ENCODE results near the gene CUTC.
"Not testable (repeated sequence)": the region's sequence is repeated elsewhere in the genome, so short reads cannot be mapped to it uniquely, and the experiment has no call there.

CUTC gene

GRCh38 chr10:99732033-99732842, at the start of gene CUTC, which contains the start of gene COX15:
CUTC (plus strand) TSS chr10:99732234; CDS start chr10:99732349, 115 bp downstream.
COX15 (minus strand) TSS chr10:99732127; CDS start chr10:99732049, 78 bp downstream.
- DNase-seq = peak; percentile 63 to 98 (median 92)

GRCh38 chr10:99682752-99683151, 49.3 kb upstream of the CUTC start:
- no peak for DNase-seq

DNA sequence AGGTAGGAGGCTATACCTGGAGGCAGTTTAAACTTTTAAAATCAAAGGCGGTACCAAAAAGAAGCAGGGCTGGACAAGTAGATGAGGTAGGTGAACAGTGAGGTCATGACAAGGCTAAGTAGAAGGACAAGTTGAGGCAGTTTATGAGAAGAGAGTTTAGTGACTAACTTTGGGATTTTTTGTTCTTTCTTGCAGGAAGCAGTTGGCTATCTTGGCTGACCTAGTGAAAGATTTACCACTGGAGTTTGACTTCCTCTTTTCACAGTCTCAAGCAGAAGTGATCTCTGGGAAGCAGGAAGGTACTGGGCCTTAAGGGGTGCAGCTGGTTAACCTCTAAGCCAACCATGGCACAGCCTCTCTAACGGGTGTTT, 46.5 kb upstream of the CUTC start:
- DNase-seq = peak in 2 of 56 donors; percentile 3 to 4

- no peak for DNase-seq
Observed at GRCh38 chr10:99689461-99689860, 42.6 kb upstream of the CUTC start.

- DNase-seq = no peak
Observed at GRCh38 chr10:99693933-99694583, 38.0 kb upstream of the CUTC start.

DNA sequence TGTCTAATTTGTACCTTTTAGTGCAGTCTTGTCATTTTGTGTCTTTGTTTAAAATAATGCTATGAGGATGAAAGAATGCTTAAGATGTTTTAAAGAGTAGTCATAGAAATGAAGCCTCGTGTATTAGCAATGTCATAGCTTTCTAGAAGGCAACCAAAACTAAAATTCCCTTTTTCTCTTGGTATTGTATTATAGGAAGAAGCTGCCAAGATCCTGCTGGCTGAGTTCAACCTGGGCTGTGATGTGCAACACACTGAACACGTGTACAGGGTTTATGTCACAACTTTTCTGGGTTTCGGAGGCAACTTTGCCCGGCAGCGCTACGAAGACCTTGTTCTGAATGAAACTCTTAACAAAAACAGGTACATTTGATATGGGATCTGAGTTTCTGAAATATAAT, 36.3 kb upstream of the CUTC start:
- DNase-seq = no peak

GRCh38 chr10:99698504-99699080, 33.4 kb upstream of the CUTC start:
- DNase-seq = no peak

DNA sequence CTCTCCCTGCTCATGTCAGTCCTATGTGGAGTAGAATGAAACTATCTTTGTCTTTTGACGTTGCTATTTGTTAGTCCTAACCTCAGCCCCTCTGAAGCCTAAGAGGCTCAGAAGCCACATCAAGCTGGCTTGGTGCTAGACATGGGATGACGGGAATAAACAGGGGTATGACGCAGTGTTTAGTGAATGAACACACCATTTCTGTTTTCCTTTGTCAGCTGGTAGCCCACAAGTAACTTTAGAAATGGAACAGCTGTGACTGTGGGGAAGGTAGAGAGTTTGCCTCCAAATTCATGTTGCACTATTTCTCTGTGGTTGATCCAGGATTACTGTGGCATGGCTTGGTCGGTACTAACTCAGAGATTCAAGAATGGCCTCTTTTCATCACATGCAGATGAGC, 31.4 kb upstream of the CUTC start:
- no peak for DNase-seq

DNA sequence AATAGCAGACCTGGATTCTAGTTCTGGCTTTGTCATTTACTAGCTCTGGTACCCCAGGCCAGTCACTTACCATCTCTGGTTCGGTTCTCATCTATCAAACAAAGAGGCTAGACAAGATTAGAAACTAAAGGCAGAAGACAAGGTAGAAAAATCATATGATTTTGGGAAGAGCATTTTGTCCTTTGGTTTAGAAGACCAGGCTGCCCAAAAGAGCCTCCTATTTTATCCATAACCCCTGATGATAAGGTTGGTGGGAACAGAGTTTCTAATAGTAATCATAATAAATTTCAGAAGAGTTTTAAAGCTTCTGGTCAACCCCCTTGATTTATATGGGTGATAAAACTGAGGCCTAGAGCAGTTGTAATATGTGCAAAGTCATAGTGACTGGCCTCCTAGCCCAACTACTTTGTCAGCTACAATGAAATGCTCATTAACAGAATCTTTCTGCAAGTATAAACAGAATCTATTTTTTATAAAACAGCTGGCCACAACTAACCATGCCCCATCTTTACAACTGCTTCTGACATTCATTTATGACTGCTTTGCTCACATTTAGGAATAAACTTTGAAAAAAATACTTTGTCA, 23.5 kb upstream of the CUTC start:
- no peak for DNase-seq

DNA sequence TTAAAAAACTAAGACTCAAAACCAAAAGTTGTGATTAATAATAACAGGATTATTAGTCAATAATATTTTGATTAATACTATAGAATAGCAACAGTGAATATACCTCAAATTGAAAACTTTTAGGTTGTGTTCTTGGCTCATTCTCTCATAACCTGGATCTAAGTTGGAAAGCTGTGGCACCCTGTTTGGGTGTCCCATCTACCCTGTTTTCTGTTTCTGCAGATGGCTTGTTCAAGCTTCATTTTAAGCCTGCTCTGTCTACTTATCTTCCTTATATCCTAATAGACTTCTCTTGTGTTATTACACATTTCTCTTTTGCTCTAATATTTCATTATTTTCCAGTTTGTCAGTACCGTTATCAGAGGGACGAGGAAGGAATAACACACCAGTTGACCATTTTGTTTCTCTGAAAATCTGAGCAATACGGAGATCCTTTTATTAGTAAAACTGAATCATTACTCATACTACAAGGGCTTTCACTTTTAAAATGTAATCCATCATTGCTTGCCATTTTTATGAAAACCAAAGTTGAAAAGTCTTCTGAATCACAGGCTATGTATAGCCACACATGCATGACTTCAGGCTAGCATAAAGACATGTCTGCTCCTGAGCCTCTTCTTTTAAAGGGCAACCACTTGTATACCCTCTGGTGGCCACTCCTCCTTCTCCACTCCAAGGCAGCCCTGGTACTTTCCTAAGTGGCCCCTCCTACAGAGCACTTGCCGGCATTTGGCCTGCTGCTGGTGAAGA, 22.4 kb upstream of the CUTC start:
- DNase-seq = no peak

- peak in 7 of 56 donors; percentile 1 to 31 (median 10) for DNase-seq
Observed at GRCh38 chr10:99711129-99711719, 20.8 kb upstream of the CUTC start.

DNA sequence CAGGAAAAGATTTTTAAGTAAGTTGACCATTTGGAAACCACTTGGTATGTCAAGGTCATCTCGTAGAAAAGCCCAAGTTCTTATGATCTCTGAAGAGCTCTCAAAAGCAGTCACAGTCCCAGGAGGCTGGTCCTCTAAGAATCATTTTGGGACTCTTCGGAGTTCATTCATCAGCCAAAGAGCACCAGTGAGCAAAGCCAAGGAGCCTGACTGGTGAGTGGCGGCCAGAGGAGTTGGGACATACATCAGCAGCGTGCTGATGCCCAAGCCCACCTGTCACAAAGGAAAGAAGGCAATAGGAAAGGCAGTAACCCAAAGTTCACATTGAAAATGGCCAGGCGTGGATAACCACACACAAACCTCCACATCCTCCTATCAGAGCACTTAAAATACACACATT, 17.6 kb upstream of the CUTC start:
- DNase-seq = no peak

DNA sequence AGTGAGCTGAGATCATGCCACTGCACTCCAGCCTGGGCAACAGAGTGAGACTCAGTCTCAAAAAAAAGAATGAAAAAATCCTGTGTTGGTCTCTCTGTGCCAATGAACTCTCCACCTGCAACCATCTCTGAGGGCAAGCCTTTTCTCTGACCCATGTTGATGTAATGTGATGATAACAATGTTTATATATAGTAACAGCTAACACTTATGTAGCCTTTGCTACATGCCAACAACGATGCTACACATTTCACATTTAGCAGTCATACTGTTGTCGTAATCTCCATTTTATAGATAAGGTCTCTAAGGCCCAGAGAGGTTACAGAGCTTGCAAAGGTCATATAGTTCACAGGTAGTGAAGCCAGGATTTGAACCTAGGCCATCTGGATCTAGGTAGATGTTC, 11.6 kb upstream of the CUTC start:
- DNase-seq = no peak

GRCh38 chr10:99730026-99730425, 2.0 kb upstream of the CUTC start:
- DNase-seq = no peak

DNA sequence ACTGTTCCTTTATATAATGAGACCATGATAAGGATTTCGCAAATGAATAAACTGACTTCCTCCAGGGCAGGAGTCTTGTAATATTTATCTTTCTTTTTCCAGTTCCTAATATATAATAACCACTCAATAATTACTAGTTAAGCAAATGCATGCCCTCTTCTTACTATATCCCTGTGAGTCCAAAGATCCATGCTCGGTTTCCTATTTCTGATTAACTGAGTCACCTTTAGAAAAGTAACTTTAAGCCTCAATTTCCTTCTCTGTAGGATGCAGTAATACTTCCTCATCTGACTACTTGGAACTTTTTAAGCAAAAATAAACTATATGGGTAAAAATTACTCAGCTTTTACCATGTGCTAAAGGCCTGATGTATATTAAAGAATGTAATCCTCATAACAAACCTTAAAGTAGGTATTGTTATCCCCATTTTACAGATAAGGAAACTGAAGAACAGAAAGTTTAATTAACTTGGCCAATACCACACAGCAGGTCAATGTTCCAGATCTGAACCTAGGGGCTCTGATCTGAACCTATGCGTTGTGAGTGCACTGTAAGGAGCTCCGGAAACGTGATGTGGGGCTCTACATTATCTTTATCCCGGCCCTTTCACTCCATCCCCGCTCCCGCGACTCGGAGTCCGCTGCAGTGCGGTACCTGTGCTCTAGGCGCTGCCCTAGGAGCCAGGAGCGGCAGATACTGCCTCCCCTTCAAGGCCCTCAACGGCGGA, 565 bp upstream of the CUTC start:
- DNase-seq = no peak

DNA sequence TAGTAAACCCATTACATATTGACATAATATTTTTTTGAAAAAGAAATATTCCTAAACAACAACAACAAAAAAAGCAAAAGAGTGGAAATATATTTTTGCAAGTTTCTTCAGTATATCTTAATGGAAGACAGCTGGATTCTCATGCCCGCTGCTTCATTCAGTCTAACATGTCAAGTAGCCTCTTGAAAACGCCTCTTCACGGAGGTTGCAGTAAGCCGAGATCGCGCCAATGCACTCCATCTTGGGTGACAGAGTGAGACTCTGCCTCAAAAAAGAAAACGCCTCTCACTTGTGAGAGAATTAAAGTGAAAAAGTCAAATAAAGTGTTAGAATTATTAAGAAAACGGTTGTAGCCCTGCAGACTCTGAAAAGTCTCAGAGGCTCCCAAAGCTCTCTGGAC, 1.3 kb downstream of the CUTC start:
- no peak for DNase-seq

DNA sequence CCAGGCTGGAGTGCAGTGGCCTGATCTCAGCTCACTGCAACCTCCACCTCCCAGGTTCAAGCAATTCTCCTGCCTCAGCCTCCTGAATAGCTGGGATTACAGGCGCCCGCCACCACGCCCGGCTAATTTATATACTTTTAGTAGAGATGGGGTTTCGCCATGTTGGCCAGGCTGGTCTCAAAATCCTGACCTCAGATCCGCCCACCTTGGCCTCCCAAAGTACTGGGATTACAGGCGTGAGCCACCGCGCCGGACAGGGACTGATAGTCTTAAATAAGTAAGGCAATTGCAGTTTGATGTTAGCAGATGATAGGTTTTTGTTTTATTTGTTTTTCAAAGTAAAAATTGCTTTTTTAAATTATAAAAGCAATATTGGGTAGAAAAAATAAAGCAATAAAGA, 2.1 kb downstream of the CUTC start:
- not testable (repeated sequence) for DNase-seq

DNA sequence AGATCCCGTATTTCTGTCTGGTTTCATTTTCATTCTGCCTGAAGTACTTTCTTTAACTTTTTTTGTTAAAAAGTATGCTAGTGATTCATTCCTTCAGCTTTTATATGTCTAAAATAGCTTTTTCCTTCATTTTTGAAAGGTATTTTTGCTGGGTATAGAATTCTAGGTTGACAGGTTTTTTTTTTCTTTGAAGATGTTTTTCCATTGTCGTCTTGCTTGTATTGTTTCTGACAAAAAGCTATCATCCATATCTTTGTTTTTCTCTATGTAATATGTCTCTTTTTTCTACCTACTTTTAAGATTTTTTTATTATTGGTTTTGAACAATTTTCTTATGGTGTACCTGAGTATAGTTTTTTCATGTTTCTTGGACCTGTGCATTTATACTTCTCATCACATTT, 8.2 kb downstream of the CUTC start:
- no peak for DNase-seq

- DNase-seq = no peak
Observed at GRCh38 chr10:99740933-99741559, 9.0 kb downstream of the CUTC start.

DNA sequence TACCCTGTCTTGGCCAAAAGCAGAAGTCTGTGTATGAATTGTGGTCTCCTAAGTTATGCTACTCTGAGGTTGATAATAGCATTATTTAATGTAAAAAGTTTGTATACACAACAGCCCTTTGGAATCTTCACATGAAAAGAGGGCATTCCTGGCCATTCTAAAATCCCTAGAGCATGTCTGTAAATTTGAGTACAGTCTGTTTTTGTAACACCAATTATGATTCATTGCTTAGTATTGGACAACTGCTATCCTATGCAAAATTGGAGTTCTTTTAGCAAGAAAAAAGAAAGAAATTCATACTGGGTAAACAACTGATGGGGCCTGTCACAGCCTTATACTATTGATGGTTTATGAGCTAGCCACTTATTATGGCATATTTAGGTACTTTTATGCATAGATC, 10.2 kb downstream of the CUTC start:
- DNase-seq = no peak

Measured in amygdala (tissue), 56 donors.